ENCODE measurements around the gene PRKCE.
A peak's percentile ranks its signal among the peaks of the same experiment; 100 is the strongest.

PRKCE gene

DNA sequence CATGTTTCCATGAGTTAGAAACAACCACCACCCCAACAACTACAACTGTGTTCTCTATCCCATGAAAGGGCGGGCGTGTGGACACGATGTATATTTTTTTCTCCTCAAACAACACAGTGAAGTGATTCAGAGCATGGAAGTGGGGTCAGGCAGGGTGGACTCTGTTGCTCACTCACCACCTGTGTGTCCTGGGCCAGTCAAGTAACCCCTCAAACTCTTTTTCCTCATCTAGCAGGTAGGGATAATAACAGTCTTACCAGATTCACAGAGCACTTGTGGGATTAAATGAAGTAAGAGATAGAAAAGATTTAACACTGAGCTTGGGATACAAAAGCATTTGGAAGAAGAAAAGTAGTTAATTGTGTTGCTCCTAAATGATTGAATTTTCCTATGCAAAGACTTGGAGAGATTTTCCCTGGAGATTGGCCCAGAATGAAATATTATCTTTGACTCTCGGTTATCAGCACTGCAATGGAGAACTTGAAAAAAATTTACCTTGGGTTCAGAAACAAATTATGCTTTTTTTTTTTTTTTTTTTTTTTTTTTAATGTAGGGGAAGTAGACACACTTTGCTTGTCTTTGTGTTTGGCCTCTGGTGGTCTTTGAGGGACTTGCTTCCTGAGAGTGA, 483.9 kb downstream of the PRKCE start:
- no peak for DNase-seq
- Histone ChIP-seq H3K36me3 (replicated peaks) (peaks cover 3% of the 10 kb centered on the region), H3K27me3 (replicated peaks) (no peaks in the 10 kb centered on the region), H3K27ac (peak overlapping the region; percentile 83), H3K4me3 (ENCODE audit: low read depth, low read length) (no peak overlapping the region)
- TF ChIP-seq, protein P1, sequence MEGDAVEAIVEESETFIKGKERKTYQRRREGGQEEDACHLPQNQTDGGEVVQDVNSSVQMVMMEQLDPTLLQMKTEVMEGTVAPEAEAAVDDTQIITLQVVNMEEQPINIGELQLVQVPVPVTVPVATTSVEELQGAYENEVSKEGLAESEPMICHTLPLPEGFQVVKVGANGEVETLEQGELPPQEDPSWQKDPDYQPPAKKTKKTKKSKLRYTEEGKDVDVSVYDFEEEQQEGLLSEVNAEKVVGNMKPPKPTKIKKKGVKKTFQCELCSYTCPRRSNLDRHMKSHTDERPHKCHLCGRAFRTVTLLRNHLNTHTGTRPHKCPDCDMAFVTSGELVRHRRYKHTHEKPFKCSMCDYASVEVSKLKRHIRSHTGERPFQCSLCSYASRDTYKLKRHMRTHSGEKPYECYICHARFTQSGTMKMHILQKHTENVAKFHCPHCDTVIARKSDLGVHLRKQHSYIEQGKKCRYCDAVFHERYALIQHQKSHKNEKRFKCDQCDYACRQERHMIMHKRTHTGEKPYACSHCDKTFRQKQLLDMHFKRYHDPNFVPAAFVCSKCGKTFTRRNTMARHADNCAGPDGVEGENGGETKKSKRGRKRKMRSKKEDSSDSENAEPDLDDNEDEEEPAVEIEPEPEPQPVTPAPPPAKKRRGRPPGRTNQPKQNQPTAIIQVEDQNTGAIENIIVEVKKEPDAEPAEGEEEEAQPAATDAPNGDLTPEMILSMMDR (IDR thresholded peaks at IDR 0.05; ENCODE audit: low read depth, low read length, missing control alignments) = no peak
- in situ Hi-C loops (cut with HindIII; ENCODE audit: low pct_ligation_motif_present, low sequenced_read_pairs) = no loop called here

- Histone ChIP-seq H3K27me3 (replicated peaks) (no peaks in the 10 kb centered on the region), H3K27ac (peak overlapping the region; percentile 83), H3K4me3 (ENCODE audit: low read depth, low read length) (no peak overlapping the region), H3K36me3 (replicated peaks) (peaks cover 3% of the 10 kb centered on the region)
- in situ Hi-C loops (cut with HindIII; ENCODE audit: low pct_ligation_motif_present, low sequenced_read_pairs) = no loop called here
- TF ChIP-seq, protein P1 (IDR thresholded peaks at IDR 0.05; ENCODE audit: low read depth, low read length, missing control alignments) = no peak
- DNase-seq = peak; percentile 77
Observed at GRCh38 chr2:46135958-46136357, 484.5 kb downstream of the PRKCE start.

DNA sequence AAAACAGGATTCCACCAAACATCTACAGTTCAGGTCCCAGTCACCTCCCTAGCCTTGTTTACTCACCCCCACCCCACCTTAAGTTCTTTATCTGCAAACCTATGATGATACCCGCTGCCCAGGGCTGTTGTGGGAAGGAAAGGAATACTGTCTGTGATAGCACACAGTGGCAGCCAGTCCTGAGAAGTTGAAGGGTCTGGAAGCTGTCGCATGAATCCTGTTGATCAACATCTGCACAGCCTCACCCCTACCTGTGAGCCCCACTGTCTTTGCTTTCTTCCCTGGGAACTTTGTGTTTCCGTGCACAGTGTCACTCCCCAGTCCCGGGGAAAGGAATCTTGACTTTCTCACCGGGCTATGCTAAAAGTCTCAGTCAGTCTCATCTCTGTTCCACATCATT, 485.0 kb downstream of the PRKCE start:
- no peak overlapping the region for H3K4me3 ChIP-seq (ENCODE audit: low read depth, low read length)
- H3K27ac ChIP-seq = peak overlapping the region; percentile 83
- in situ Hi-C loops (cut with HindIII; ENCODE audit: low pct_ligation_motif_present, low sequenced_read_pairs) = no loop called here
- DNase-seq = no peak
- H3K27me3 ChIP-seq (replicated peaks) = no peaks in the 10 kb centered on the region
- peaks cover 3% of the 10 kb centered on the region for H3K36me3 ChIP-seq (replicated peaks)
- TF ChIP-seq, protein P1 (IDR thresholded peaks at IDR 0.05; ENCODE audit: low read depth, low read length, missing control alignments) = no peak

- no peak for DNase-seq
Observed at GRCh38 chr2:46136953-46137352, 485.5 kb downstream of the PRKCE start.

DNA sequence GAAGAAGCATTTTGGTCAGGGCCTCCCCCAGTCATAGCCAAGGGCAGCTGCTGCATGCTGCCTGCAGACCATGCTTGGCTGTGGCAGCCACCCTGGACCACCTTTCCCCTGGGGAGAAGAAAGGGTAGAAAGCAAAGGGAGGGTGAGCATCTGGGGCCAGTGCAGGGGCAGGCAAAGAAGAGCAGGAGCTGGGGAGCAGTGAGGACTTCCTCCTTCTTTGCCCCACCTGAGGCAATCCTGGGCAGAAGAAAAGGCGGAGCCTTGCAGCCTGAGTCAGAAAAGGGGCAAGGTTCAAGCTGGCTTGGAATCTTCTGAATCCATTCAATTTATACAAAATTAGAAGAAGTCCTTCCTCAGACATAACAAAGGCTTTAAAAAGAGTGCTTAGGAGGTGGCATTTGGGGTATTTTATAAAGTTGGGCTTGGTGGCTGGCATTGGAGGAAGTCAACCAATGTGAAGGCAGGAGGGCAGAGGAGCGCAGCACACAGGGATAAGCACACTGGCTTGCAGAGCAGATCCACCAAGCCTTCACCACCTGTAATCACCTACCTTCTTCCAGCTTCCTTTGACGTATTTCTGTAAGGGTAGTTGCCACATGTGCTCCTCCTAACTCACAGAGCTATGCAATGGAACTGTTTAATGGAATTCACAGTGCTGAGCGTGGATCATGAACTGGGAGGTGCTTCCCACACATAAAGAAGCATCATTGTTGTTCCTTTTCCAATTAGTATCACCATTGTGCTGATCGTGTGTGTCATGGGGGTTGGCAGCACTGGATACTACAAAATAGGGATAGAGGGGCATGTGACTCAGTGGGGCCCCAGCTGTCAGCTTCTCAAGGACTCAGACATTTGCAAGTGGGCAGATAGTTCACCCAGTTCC, 491.3 kb downstream of the PRKCE start:
- Histone ChIP-seq H3K4me3 (ENCODE audit: low read depth, low read length) (no peak overlapping the region), H3K36me3 (replicated peaks) (peaks cover 20% of the 10 kb centered on the region), H3K27me3 (replicated peaks) (no peaks in the 10 kb centered on the region), H3K27ac (no peak overlapping the region)
- in situ Hi-C loops (cut with HindIII; ENCODE audit: low pct_ligation_motif_present, low sequenced_read_pairs) = no loop called here
- no peak for DNase-seq
- TF ChIP-seq, protein P1 (IDR thresholded peaks at IDR 0.05; ENCODE audit: low read depth, low read length, missing control alignments) = no peak

More at GRCh38 chr2:46136953-46137352, 485.5 kb downstream of the PRKCE start:
- Histone ChIP-seq H3K36me3 (replicated peaks) (peaks cover 3% of the 10 kb centered on the region), H3K27me3 (replicated peaks) (no peaks in the 10 kb centered on the region), H3K4me3 (ENCODE audit: low read depth, low read length) (no peak overlapping the region), H3K27ac (no peak overlapping the region)
- TF ChIP-seq, protein P1 (IDR thresholded peaks at IDR 0.05; ENCODE audit: low read depth, low read length, missing control alignments) = no peak
- in situ Hi-C loops (cut with HindIII; ENCODE audit: low pct_ligation_motif_present, low sequenced_read_pairs) = no loop called here
